HG03342 (cell line): Measurements from ENCODE around the gene ADIRF.
A peak's percentile ranks its signal among the peaks of the same experiment; 100 is the strongest.

Experiments used
- ATAC-seq: cut with Tn5 transposase; IDR thresholded peaks from one replicate; pipeline ENCODE4 v1.9.1; 2021; ENCODE audit warnings: mild to moderate bottlenecking, moderate library complexity; ENCODE audit not compliant: unreplicated experiment

Gene ADIRF

DNA sequence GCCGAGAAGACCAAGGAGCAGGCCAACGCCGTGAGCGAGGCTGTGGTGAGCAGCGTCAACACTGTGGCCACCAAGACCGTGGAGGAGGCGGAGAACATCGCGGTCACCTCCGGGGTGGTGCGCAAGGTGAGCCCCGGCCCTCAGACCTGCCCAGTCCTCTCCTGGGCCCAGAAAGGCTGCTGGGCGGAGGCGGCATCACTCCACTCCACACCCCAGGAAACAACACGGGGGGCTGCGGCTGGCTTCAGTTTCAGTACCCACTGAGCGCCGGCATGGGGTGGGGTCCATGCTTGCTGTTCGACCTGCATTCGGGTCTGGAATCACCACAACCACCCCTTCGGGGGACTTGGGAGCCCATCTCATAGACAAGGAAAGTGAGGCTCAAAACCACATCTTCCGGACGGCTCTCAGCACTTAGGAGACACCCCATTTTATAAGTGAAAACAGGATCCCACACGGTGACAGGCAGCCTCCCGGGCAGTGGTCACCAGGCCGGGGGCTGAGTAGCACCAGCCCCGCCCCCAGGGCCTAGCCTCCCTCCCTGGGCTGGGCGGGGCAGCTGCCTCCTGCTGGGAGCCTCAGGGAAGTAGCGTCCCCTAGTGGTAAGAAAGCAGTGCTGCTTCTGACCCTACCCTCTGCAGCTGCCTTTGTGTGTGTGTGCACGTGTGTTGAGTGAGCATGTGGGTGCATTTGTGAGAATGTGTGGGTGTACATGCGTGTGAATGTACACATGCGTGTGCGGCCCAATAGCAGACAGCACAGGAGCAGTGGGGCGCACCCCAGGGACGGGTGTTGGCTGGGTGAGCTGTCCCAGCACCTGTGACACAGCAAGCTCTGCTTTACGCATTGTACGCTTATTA lies 8.0 kb upstream of the ADIRF start:
- peak; percentile 66 for ATAC-seq

DNA sequence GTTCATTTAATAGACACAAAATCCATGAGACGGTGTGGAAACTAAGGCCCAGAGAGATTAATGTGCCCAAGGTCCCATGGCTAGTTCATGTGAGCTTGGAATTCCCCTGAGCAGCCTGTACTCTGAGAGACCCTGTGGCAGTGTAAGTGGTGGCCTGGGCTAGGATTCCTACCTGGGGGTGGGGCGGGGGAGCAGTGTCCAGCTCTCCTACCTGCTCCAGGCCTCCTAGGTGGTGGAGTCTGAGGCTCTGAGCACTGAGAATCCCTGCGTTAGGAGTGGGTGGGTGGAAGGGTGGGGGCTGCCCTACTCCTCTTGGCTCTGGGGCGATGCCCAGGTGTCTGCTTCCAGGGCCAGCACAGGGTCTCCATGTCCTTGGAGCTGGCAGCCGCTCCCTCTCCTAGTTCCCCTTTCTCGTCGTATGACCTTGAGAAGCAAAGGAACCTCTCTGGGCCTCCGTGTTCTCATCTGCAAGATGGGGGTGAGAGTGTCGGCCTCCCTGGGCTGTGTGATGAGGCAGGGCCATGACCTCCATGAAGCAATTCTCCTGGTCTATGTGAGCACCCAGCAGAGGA lies 7.3 kb upstream of the ADIRF start:
- no peak for ATAC-seq

DNA sequence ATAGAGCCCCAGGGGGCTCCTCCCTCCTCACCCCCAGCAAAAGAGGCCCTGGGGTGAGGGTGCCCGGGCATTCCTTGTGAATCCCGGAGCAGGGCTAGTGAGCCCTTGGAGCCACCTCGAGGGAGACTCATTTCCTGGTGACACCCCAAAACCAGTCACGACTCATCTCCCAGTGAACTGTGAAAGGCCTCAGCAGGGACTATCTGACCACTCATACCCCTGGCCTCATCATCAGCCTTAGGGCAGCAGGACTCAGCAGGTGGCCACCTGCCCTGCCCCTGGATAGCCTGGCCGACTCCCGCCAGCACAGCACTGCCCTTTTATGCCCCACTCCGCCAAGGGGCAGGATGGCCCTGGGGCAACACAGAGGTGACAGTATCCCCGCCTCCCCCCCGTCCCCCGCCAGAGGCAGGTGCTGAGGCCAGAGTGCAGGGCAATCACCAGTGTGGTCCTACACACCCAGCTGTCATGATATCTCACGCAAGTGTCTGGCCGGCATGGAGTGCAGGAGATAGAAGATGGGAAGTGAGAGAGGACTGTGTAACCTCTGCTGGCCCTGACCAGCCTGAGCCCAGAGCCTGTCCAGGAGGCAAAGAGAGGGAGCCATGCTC lies 6.7 kb upstream of the ADIRF start:
- no peak for ATAC-seq

DNA sequence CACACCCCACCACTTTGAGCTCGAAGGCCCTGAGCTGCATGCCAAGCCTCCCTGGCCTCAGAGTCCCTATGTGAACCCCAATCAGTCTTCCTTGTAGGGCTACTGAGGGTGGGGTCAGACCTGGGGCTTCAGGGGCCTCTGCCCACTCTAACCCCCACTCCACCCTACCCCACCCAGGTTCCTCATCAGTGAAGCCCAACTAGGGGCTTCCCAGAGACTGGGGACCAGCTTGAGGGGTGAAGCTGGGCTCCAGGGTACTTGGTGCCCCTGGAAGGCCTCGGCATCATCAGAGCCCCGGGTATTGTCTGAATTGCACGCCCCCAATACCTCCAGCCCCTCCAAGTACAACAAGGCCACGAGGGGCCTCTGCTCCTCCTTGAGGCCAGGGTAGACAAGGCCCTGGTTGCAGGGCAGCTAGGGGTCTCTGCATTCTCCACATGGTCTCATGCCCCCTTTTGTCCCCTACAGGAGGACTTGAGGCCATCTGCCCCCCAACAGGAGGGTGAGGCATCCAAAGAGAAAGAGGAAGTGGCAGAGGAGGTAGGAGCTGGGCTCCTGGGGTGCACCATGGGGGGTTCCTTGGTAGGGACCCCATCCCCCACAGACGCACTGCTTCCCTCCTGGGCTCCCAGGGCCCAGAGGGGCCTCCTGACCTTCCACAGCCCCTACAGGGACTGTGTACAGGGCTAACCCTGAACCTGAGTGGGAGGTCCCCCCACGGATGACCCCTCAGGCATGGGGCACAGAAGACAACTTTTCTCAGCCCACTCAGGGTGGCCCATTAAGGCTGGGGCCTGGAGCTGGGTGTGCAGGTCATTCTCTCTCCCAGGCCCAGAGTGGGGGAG lies 5.9 kb upstream of the ADIRF start:
- ATAC-seq = no peak

DNA sequence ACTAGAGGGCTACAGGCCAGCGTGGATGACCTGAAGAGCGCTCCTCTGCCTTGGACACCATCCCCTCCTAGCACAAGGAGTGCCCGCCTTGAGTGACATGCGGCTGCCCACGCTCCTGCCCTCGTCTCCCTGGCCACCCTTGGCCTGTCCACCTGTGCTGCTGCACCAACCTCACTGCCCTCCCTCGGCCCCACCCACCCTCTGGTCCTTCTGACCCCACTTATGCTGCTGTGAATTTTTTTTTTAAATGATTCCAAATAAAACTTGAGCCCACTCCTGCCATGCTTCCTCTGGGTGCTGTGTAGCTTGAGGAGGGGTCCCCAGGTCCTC lies 5.3 kb upstream of the ADIRF start:
- no peak for ATAC-seq

DNA sequence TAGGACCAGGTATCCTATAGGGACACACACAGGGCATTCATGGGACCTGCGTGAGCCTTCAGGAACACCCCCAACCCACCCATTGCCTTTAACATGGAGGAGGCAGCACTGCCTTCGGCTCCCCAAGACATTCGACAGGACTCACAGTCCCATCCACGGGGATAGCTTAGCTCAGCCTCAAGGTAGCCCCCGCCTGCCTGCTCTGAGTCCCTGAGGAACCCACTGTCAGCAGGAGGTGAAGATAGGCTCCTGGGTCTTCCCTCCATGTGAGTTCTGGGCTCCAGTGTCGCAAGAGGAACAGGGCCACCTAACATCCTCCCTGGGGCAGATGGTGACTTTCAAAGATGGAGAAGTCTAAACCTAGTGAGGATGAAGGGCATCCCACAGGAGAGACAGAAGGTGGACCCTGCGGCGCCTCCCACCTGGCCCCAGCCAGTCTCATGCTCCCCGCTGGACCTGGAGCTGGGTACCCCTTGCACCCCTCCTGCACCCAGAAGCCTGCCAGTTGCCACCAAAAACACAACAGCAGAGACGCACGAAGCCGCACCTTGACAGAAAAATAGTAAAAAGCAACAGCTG lies 4.9 kb upstream of the ADIRF start:
- no peak for ATAC-seq

DNA sequence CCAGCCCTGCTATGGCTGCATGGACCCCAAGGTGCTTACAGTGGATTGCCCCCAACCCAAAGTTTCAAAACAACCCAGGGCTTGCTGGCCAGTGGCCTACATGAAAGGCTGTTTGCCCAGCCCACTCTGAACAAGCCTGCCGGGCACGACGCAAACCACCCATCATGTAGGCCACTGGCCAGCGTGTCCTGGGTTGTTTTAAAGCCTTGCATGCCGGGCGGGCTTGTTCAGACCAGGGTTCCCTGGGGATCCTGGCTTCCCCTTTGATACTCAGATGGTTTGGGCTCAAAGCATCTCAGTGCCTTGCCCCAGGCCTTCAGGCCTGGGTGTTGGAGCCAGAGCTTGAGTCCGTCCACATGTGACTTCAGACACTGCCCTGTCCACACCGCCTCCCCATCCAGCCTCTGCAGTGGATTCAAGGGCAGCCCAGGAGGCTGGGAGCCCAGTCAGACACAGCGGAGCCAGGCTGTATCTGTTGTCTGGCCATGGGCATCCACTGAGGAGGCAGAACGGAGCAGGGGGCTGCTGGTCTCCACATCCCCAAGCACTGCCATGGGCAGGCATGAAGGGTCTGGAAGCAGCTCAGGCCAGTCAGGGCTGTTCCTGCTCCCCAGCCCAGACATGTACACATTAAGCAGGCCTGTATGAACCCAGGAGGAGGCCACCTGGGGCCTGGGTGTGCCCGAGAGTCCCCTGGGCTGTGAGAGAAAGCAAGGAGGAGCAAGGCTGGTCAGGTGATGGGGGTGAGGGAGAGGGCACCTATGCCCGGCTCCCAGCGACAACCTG lies 4.0 kb upstream of the ADIRF start:
- no peak for ATAC-seq

DNA sequence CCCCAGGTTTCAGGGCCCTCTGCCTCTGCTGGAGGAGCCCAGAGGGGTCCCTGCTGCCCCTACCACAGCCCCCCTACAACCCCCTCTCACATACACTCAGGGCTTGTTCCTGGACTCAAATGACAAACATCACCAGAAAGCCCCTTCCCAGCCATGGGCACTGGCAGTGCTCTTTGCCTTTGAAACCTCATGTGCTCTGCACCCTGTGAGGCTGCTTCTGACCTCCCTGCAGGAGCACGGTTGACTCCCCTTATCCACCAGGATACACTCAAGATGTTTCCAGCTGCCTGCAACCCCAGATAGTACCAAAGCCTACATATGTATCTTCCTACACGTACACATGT lies 3.5 kb upstream of the ADIRF start:
- ATAC-seq = no peak

DNA sequence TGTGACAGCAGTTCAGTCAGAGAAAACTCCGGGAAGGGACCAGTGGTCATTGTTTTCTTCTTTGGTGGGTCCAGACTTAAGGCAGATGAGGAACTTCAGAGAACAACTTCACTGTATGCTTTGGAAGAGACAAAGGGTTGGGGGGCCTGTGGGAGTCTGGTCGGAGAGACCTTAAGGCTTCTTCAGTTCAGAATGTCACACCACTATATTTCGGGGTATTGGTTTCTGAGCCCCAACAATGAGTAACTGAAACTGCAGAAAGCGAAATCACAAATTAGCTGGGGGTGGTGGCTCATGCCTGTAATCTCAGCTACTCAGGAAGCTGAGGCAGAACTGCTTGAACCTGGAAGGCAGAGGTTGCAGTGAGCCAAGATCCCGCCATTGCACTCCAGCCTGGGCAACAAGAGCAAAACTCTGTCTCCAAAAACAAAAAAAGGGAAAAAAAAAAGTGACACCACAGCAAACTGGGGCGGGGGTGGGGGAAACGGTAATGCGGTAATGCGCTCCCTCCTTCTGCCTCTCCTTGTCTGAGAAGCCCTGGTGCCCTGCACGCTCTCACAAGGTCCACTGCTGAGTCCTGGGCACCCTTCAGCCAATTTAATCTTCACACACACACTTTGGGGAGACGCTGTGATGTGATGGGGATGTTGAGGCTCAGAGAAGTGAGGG lies 2.2 kb upstream of the ADIRF start:
- no peak for ATAC-seq

DNA sequence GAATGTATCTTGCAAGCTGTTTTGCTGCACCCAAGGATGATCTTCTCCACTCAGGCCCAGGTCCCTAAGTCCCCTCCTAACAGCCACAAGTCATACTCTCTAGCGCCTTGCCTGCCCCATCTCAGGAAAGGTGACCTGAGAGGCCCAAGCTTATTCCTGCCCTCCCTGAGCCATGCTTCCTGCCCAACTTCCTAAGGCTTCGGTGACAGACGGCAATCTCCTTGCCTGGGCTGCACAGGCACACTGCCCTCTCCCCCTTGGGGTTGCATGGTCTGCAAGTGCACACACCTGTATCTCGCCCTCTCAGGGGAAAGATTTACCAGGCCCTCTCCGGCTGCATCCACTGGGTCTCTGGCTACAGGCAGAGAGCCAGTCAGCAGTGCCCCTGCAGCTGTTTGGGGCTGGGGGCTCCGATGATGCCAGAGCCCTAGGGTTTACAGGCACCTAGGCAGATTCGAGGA lies 771 bp upstream of the ADIRF start:
- ATAC-seq = no peak

DNA sequence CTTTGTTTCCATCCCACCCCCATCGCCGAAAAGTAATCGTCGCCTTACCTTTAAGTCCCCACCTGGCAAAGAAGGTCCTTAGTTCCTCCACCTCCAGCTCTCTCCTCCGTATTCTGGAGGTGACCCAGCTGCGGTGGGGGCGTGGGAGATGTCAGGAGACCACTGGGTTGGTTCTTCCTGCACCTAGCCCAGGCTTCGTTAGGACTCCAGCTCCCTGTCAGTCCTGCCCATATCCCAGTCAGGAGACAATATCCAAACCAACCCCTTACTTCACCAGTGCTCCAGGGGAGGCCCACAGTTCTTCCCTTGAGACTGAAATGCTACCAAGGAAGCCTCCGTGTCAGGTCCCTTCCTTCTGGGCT lies 693 bp downstream of the ADIRF start:
- ATAC-seq = no peak

DNA sequence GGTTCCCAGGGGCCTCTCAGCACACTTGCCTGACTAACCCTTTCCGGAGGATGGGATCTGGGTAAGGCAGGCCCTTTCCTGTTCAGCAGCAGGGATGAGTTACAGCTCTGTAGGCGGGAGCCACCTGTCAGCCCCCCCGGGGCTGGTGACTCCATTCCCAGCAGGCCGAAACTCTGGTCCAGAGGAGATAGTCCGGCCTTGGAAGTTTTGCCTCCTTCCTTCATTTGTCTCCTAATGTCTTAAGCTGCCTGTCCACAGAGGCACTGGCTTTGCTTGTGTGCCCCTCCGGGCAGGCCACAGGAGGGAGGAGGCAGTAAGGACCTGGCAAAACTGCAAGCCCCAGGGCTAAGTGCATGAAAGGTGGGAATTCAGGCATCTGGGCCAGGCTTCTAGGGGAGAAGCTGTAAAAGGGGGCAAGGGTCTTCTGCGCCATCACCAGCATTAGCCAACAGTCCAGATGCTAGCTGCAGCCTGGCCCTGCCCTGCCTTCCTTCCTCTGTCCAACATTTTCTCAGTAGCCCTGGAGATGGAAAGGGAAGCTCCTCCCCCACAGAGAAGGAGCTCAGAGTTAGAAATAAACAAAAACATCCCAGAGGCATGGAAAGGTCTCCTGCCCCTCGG lies 1.2 kb downstream of the ADIRF start:
- ATAC-seq = no peak

DNA sequence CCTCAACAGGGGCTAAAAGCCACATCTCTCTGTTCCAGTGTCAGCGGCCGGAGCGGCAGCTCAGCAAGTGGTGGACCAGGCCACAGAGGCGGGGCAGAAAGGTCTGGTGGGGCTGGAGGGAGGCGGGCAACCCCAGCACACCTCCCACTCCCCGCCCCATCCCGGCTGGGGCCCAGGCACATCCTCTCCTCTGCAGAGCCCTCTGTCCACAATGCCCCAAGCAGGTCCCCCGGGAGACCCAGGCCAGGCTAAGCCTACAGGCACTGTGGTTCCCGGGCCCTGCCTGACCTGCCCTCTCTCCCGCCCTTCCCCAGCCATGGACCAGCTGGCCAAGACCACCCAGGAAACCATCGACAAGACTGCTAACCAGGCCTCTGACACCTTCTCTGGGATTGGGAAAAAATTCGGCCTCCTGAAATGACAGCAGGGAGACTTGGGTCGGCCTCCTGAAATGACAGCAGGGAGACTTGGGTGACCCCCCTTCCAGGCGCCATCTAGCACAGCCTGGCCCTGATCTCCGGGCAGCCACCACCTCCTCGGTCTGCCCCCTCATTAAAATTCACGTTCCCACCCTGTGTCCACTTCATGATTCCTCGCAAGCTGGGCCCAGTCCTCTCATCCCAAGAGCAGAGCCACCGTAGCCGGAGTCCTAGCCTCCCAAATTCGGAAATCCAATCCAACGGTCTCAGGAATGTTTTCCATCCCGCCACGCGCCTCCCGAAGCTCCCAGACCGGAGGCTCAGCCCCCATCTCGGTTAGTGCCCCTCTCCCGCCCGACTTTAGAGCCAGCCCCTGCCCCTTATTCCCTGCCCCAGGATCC lies 2.1 kb downstream of the ADIRF start:
- no peak for ATAC-seq

DNA sequence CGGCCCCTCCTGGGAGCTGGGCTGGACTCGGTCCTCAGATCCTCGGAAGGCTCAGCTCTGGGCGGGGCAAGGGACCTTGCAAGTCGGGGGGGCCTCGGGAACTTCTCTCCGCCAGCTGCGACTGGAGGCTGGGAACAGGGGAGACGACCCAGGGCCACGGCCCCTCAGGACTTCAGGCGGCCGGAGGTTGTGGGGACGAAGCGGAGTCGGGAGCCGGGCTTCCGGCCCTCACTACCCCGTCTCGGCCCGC lies 2.6 kb downstream of the ADIRF start:
- ATAC-seq = no peak

DNA sequence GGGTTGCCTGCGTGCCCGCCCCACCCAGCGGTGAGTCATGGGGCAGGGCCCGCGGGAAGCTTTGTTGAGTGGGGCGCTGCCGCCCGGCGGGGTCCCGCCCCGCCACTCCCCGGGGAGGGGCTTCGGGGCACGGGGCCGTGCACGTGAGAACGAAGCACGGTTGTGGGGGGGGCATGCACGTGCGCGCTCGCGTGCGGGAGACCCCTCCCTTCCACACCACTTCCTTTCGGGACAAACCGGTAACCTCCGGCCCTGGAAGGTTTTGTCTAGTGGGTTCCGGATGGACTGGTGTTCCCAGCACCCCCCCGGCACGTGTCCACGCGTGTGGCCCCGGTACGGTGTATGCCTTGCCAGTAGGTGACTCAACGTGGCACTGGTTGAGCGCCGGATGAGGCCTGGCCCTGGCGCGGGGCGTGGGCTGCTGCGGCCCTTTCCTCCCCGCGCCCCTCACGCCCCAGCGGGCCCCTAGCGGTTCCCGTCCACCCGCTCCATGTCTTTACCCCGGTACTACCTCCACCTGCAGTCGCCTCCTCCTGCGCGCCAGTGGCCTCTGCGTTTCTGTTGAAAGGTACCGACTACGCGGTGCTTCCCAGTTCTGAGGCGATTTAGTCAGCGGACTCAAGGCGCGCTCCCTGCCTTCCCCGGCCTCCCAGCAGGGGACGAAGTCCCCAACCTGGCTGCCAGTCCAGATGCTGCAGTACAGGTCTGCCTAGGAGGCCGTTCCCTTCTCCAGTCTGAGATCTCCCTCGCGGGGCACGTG lies 3.1 kb downstream of the ADIRF start:
- peak; percentile 67 for ATAC-seq

DNA sequence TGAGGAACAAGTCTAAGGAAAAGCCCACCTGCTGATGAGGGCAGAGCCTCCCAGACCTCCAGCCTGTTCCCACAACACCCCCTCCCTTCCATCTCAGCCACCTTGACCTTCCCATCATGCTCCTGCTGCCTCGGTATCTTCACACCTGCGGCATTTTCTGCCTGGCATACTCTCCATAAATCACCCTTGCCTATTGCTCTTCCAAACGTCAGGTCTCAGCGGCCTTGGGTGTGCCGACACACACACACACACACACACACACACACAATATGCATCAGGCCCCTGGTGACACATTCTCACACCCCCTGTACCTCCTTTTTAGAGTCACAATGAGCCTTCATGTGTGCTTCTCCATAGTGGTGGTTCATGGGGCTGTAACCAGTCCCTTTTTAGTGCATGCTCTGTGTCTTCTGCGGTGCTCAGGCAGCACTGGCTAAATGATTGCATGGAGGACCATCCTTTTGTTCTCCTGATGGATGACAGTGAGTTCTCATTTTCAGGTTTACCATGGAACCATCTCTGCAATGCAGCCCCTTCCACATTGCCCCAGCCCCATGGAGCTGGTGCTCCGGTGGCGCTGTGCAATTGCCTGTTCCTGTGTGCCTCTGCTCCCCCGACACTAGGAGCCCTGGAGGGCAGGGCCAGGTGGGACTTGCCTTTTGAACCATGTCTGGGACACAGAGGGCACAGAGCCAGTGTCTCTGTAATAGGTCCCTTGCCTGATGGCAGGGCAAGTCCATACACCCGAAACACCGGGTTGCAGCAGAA lies 4.5 kb downstream of the ADIRF start:
- no peak for ATAC-seq

DNA sequence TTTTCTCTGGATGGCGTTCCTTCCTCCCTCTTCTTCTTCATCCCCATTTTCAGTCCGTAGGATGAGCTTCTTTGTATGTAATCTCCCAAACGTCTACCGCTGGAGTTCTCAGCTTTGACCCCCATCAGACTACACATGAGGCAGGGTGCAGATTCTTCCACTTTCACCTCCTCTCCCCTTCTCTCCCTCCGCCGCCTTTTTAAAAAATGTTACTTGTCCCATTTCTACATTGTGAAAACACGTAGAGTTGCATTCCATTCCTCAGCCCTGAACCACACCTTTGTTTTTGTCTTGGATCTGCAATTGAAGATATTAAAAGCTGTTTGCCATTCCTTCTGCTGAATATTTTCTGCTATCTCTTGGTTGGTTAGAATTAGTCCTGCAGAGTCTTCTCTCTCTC lies 6.2 kb downstream of the ADIRF start:
- ATAC-seq = no peak
